HG03039 (cell line): Measurements from ENCODE around the gene MAP1LC3B.

Experiments used
- ATAC-seq: cut with Tn5 transposase; IDR thresholded peaks from one replicate; pipeline ENCODE4 v1.9.1; 2021; ENCODE audit warnings: mild to moderate bottlenecking, moderate library complexity; ENCODE audit not compliant: unreplicated experiment

MAP1LC3B gene

GRCh38 chr16:87407511-87408112 lies 15.5 kb downstream of the MAP1LC3B start:
- ATAC-seq = no peak

DNA sequence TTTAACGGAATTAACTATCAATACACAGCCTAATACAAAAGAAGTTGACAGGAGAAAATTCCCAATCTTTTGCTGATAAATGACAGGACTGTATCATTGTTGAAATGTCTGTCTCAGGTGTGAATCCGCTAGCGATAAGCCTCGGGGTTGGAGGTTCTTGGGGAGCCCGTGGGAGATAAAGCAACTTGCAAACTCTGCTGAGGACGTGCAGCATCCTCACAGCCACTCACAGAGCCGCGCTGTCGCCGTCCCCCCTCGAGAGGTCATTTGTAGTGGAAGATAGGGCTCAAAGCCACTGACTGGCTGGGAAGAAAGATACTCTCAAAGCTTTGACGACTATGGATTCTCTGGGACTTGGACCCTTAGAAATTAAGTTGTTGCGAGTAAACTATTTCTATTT lies 17.0 kb downstream of the MAP1LC3B start:
- no peak for ATAC-seq

- no peak for ATAC-seq
Measured at GRCh38 chr16:87409781-87410180, 17.6 kb downstream of the MAP1LC3B start.

GRCh38 chr16:87410530-87410929 lies 18.4 kb downstream of the MAP1LC3B start:
- no peak for ATAC-seq

- no peak for ATAC-seq
Measured at GRCh38 chr16:87410968-87411367, 18.8 kb downstream of the MAP1LC3B start.

GRCh38 chr16:87411375-87412271 lies 19.5 kb downstream of the MAP1LC3B start:
- no peak for ATAC-seq

GRCh38 chr16:87412371-87412995 lies 20.3 kb downstream of the MAP1LC3B start:
- no peak for ATAC-seq

DNA sequence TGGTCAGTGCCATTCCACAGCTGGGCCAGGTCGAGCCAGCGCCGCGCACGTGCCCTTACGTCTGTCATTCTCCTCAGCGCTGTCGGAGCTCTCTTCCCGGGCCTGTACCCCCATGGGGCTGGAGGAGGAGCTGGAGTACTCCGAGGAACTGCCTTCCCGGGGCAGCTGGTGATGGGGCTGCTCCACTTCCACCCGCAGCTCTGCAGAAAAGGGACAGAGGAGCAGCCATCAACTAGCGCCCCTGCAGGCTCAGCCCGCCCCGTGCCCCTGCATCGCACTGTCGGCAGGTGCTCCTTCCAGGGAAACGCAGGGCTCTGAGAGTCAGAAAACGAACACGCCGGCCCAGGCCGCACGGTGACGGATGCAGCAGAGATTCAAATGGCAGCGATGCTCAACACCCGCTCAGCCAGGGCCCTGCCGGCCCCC lies 20.9 kb downstream of the MAP1LC3B start:
- ATAC-seq = no peak

DNA sequence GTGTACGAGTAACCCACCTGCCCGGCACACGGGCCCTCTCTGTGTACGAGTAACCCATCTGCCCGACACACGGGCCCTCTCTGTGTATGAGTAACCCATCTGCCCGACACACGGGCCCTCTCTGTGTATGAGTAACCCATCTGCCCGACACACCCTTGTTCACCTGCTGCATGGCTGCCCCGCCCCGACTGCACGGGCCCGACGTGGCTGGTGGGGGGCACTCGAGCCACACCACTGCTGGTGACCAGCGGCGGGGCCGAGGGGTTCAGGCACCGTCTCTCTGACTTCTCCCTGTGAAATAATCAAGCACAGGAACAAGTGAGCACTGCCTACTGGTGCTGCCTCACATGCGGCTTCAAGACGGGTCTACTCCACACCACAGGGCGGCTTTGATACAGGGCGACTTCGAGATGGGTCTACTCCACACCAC lies 22.1 kb downstream of the MAP1LC3B start:
- no peak for ATAC-seq

GRCh38 chr16:87415441-87415840 lies 23.3 kb downstream of the MAP1LC3B start:
- no peak for ATAC-seq

- ATAC-seq = no peak
Measured at GRCh38 chr16:87416826-87417527, 24.8 kb downstream of the MAP1LC3B start.

DNA sequence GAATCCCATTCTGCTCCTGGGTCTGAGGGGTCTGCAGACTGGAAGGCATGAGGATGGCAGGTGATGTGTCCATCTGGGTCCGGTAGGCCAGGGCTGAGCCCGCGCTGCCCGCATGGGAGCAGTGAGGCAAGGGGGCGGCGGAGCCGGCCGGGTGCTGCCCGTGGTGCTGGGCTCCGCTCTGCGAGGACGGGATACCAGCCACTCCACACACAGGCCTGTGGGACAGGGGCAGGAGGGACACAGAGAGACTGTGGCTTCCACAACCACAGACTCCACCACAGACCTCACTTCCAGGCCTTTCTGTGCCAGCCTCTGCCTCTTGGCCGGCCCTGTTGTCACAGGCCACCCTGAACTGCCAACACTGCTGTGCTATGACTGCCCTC lies 25.4 kb downstream of the MAP1LC3B start:
- ATAC-seq = no peak

- no peak for ATAC-seq
Measured at GRCh38 chr16:87418216-87418615, 26.1 kb downstream of the MAP1LC3B start.

GRCh38 chr16:87418644-87419043 lies 26.5 kb downstream of the MAP1LC3B start:
- ATAC-seq = no peak

DNA sequence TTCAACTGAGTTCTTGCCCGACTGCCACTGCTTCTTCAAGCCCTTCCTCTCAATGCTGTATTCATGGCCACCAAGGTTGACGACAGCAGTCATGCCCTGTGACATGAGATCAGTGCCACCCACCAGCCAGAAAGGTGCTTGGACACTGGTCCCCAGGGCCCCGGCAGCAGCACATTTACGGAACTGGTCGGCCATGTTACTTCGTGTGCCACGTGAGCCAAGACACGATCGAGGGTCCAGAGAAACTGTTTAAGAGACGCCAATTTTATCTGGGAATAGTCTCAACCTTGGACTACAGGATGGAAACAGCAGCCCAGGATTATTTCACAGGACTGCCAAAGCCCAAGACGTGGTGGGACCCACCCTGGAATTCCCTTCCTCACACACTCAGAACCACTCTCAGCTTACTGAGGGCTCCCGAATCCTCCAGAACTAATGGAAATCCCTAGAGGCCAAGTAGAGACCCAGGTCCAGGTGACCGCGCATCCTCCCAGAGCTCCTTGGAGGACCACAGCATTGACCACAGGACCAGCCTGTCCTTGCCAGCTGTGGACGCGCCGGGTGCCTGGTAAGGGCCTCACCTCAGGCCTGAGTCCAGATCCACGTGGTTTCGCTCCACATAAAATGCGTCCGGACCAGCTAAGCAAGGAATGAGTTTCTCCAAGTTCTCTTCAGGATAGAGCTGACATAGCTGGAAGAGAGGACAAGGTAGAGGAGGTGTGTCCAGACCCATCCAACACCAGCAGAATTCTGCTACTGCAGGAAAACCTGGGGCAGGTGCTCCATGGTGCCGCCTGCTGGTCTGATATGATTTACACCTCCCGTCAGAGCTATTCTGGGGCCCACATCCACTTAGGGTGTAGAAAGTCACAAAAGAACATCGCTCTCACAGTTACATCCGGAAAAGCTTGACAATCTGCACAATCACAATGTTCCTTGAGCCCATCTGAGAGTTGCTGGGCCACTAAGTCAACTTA lies 28.2 kb downstream of the MAP1LC3B start:
- ATAC-seq = no peak

DNA sequence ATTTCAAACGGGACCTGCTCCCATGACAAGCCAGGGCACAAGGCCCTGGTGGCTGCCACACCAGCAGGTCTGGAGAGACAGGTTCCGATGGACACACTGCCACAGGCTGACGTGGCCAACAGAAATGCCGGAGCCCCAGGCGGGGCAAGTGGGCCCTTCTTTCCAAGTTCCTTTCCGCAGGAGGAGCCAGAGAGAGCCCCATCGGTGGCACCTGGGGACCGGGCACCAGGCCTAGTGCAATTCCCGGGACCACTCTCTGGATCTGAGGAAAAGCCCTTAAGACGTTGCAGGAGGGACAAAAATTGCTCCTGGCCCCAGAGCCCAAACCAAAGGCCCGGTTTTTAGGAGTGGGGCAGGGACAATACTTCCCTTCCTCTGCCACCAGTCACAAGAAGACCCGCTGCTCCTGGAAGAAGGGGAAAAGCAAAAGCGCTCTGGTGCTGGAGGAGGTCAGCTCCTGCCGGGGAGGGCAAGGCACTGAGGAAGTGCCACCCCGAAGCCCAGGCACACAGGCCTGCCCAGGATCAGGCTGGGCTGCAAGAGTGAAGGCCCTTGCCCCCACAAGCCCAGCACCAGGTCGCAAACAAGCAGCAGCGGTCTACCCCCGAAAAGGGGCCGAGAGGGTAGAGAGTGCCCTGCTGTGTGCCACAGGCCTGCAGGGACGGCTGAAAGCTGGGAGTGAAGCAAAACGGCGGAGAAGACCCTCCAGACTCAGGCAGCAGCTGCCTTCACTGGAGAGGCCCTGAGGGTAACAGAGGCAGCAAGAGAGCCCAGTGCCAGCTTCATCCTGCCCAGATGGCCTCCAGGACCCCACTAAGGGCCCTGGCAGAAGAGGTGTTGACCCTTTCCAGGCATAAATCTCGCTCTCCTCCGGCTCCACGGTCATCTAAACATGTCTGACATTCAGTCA lies 29.1 kb downstream of the MAP1LC3B start:
- ATAC-seq = no peak

GRCh38 chr16:87422106-87422505 lies 30.0 kb downstream of the MAP1LC3B start:
- ATAC-seq = no peak

DNA sequence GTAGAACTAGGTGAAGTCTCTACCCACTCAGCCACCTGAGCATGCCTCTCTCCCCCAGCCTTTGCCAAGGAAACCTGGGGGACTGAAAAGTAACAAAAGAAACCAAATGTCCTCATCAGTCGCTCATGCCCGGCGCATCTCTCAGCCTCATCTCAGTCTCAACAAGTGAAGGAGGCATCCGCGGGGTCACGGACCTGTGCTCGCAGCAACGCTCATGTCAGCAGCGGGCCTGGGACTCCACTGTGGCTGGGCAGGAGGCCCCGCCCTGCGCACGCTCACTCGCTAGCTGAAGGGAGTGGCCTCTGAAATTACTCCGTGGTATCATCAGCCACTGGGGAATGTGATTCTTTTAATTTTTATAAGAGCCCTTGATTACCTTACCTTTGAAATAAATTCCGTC lies 31.3 kb downstream of the MAP1LC3B start:
- no peak for ATAC-seq

DNA sequence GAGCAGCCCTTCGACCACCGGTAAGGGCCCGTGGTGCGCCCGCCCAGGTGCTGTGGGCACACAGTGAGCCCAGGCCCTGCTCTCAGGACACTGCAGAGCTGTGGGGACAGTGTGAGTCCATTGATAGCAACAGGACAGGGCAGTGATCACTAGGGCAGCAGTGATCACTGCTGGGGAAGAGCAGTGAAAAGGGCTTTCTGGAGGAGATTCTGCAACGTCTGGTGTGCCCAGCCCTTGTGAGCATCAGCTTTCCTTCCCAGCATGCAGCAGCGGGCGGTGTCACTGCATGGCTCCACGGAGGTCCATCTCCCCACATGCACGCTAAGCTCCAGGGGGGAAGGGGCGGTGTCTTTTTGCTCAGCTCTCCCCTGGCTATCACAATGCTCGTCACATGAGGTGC lies 32.1 kb downstream of the MAP1LC3B start:
- no peak for ATAC-seq
